GM13976 (cell line): Measurements from ENCODE around the gene DCAF10.

Experiments
- DNase-seq: peaks from one replicate; pipeline ENCODE4 v3.0.0; 2012; ENCODE audit warnings: low spot score
- CTCF ChIP-seq: IDR thresholded peaks from 2 replicates; pipeline ENCODE4 v1.5.1; 2012; ENCODE audit warnings: borderline replicate concordance, mild to moderate bottlenecking; ENCODE audit not compliant: insufficient read depth; ENCODE audit errors: extremely low read depth, missing control alignments, control extremely low read depth
- in situ Hi-C: fragments of 300-500 bp; cut with MboI; formaldehyde crosslinking; loops from one replicate; pipeline ENCODE4 v1.12.0; 2022; ENCODE audit warnings: low sequenced_read_pairs, mixed read lengths, inconsistent platforms; ENCODE audit not compliant: unreplicated experiment

Gene DCAF10

DNA sequence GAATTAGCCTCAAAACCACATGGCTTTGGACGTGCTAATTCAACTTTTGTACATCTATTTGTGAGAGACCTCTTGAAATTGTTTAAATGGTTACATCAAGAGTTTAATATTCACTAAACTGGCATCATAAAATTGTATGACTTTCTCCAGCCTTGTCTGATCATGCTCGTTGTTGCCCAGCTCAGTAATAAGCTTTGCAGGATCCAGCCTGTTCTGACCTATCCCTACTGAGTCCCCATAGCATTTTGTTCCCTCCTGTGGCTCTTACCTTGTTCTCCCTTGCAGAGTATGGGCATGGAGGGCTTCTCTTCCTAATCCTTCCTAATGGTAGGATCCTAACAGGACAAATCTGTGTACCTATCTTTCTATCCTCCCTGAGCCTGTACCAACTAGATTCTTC lies 22.1 kb upstream of the DCAF10 start:
- in situ Hi-C loops, result no loop called here
- TF ChIP-seq CTCF, result no peak
- no peak for DNase-seq

DNA sequence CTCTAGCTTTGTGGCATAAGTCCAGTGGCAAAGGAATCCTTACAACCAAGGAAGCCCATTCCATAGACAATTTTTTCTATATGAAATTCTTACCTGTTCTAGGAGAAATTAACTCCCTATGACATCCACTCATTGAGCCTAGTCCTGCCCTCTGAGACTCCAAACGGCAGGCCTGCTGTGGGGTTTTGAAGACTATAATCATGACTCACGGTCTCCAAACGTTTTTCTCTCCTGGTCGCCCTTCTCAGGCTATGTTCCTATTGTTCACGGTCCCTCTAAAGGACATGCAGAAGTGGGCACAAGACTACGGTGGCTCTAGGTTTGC lies 16.3 kb upstream of the DCAF10 start:
- TF ChIP-seq CTCF, result no peak
- no peak for DNase-seq
- in situ Hi-C loops, result no loop called here

DNA sequence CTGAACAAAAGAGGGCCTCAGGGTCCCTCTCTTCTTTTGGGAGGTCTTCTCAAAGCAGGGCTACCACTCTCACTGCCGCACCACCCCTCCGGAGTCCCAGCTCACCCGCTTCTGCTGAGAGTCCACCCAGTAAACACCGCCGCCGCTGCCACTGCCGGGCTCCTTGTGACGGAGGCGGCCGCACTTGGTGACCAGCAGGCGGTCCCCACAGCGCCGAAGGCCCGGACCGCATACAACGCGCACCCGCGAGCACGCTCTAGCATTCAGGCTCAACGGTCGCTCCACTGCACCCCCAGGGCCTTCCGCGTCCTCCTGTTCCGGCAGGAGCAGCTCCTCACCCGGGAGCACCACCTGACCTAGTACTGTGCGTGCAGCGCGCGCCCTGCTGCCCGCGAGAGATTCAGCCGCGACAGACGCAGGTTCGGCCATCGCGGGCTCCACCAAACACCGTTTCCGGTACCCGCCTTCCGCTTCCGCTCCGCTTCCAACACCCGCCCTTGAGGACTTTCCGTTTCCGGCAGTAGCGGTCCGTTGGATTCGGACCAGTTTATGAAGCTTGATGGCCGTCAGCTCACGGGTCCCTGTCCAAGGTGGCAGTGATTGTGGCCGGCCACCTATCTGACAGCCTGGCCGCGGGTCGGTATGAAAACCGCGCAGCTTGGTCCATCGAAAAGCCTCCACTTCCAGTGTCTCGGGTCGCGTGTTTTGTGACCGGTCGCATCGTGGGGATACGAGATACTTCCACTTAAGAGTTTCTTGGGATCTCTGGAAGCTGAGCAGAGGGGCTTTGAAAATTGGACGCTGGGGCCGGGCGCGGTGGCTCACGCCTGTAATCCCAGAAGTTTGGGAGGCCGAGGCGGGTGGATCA lies 15.7 kb upstream of the DCAF10 start, which contains the start of gene EXOSC3:
Gene EXOSC3, minus strand, starts transcription at position 449 of the 868 bp plus-strand sequence. Its CDS starts 20 bp downstream, at position 429.
- no peak for TF ChIP-seq CTCF
- in situ Hi-C loops, result no loop called here
- DNase-seq, result peak; percentile 91

DNA sequence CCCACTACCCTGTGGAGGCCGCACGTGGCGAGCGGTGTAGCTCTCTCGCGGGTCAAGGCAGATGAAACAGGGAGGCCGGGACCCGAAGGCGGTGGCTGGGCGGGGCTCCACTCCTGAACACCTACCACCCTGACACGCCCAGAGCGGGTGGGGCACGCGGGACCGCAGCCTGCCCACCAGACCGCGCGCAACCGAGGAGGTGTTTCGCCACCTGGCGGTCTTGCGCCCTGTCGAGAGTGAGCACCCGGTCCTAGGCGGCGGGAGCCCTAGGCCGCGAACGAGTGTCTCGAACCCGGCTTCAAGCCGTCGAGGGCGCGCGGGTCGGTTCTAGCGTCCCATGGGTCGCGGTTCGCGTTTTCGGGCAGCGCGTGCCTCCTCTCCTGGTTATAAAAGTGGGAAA lies 13.5 kb upstream of the DCAF10 start:
- peak; percentile 26 for DNase-seq
- in situ Hi-C loops, result no loop called here
- no peak for TF ChIP-seq CTCF

DNA sequence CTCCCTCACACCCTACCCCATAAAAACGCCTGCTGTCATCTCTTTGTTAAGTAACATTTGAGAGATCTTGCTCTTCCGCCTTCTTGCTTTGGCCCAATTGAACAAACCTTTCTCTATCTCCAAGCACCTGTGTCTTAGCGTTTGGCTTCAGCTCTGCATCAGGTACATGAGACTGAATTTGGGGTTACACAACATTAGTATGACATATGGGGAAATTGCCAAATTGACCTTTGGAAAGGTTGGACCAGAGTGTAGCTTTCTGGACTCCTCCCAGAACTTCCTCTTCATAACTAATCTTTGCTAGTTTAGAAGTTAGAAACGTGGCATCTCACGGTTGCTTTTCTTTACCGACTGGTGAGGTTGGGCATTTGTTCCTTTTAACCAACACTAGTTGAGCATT lies 12.3 kb upstream of the DCAF10 start:
- in situ Hi-C loops, result no loop called here
- no peak for DNase-seq
- TF ChIP-seq CTCF, result no peak

DNA sequence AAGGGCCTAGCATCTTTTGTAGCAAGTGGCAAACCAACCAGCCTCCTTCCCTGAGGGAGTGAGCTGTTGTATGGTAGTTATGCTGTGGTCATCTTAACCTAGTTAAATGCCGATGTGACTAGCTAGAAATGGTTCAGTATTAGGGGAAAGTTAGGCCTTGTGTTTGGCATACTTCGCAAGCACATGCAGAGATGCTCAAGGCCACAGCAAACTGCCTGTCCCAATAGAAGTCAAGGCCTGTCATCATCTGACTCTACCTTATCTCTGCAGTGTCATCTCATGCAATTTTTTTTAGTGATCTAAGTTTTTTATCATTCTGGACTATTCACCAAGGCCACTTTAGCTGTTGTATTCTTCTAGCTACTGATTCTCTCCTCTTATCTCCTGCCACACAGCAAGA lies 10.5 kb upstream of the DCAF10 start:
- TF ChIP-seq CTCF, result no peak
- no peak for DNase-seq
- in situ Hi-C loops, result no loop called here
